HEK293T (cell line): ENCODE results near the gene PLOD3.

ENCODE experiments used
- CTCF ChIA-PET: fragments of 350-600 bp; formaldehyde crosslinking; extraction: SDS; loops from one replicate; lab custom pipeline; 2021; ENCODE audit warnings: antibody characterized with exemption, inconsistent platforms; lab: Yijun Ruan, JAX
- POLR2A ChIA-PET: fragments of 350-600 bp; formaldehyde crosslinking; extraction: SDS; loops from one replicate; lab custom pipeline; 2020; ENCODE audit warnings: antibody characterized with exemption, inconsistent platforms; lab: Yijun Ruan, JAX
- DNase-seq: peaks from one replicate; pipeline ENCODE4 v3.0.0; 2012; ENCODE audit warnings: mixed read lengths; ENCODE audit errors: extremely low spot score
- ARNT ChIP-seq: fragments of 450-650 bp; IDR thresholded peaks from 2 replicates; pipeline ENCODE4 v1.6.1; 2017; ENCODE audit warnings: mild to moderate bottlenecking
- BHLHE40 ChIP-seq: fragments of 450-650 bp; IDR thresholded peaks from 2 replicates; pipeline ENCODE4 v1.6.1; 2016; ENCODE audit warnings: mild to moderate bottlenecking, moderate library complexity, borderline replicate concordance
- CTBP1 ChIP-seq: fragments of 450-650 bp; IDR thresholded peaks from 2 replicates; pipeline ENCODE4 v1.6.1; 2016; ENCODE audit warnings: borderline replicate concordance
- ELF4 ChIP-seq: fragments of 450-650 bp; IDR thresholded peaks from 2 replicates; pipeline ENCODE4 v1.6.1; 2017; ENCODE audit warnings: antibody characterized with exemption
- FOXA1 ChIP-seq: fragments of 450-650 bp; IDR thresholded peaks from 2 replicates; pipeline ENCODE4 v1.6.1; 2016; ENCODE audit warnings: mild to moderate bottlenecking
- FOXK2 ChIP-seq: fragments of 450-650 bp; IDR thresholded peaks from 2 replicates; pipeline ENCODE4 v1.6.1; 2016; ENCODE audit warnings: mild to moderate bottlenecking
- FOXM1 ChIP-seq: fragments of 450-650 bp; IDR thresholded peaks from 2 replicates; pipeline ENCODE4 v1.6.1; 2017; ENCODE audit warnings: mild to moderate bottlenecking, borderline replicate concordance
- HDGF ChIP-seq: fragments of 450-650 bp; IDR thresholded peaks from 2 replicates; pipeline ENCODE4 v1.6.1; 2017; ENCODE audit warnings: antibody characterized with exemption, borderline replicate concordance
- L3MBTL2 ChIP-seq: fragments of 450-650 bp; conservative IDR thresholded peaks from 2 replicates; pipeline ENCODE4 v1.6.1; 2016; ENCODE audit warnings: mild to moderate bottlenecking
- LEF1 ChIP-seq: fragments of 450-650 bp; IDR thresholded peaks from 2 replicates; pipeline ENCODE4 v1.6.1; 2017; ENCODE audit warnings: mild to moderate bottlenecking, borderline replicate concordance
- NFRKB ChIP-seq: fragments of 450-650 bp; IDR thresholded peaks from 2 replicates; pipeline ENCODE4 v1.6.1; 2016; ENCODE audit warnings: mild to moderate bottlenecking, moderate library complexity
- PKNOX1 ChIP-seq: fragments of 450-650 bp; IDR thresholded peaks from 2 replicates; pipeline ENCODE4 v1.6.1; 2016
- SP1 ChIP-seq: fragments of 450-650 bp; IDR thresholded peaks from 2 replicates; pipeline ENCODE4 v1.6.1; 2017
- SUZ12 ChIP-seq: fragments of 450-650 bp; IDR thresholded peaks from 2 replicates; pipeline ENCODE4 v1.6.1; 2016; ENCODE audit warnings: mild to moderate bottlenecking
- TARDBP ChIP-seq: fragments of 450-650 bp; IDR thresholded peaks from 2 replicates; pipeline ENCODE4 v1.6.1; 2016
- ZNF384 ChIP-seq: fragments of 450-650 bp; IDR thresholded peaks from 2 replicates; pipeline ENCODE4 v1.6.1; 2016

PLOD3 gene

GRCh38 chr7:101172005-101172853 lies 45.2 kb downstream of the PLOD3 start:
- CTCF ChIA-PET = no interaction called here
- no peak for DNase-seq
- TF ChIP-seq ZNF384 (no peak), SP1 (no peak), SUZ12 (no peak), ELF4 (no peak), CTBP1 (no peak), FOXM1 (no peak), PKNOX1 (no peak), L3MBTL2 (no peak), BHLHE40 (no peak), HDGF (no peak), LEF1 (no peak), ARNT (no peak), FOXK2 (no peak)
- POLR2A ChIA-PET = interaction anchor here (1.2 kb wide), 1 partner anchor 10 kb away, joined by 4 read pairs; no protein-coding TSS in a partner anchor

- TF ChIP-seq SUZ12 = no peak
- CTCF ChIA-PET = interaction anchor here (1.6 kb wide), 1 partner anchor 28 kb away, joined by 11 read pairs; no protein-coding TSS in a partner anchor
- DNase-seq = no peak
- POLR2A ChIA-PET = interaction anchor here (1.2 kb wide), 1 partner anchor 11 kb away, joined by 4 read pairs; no protein-coding TSS in a partner anchor
These were observed 45.9 kb downstream of the PLOD3 start for GRCh38 chr7:101171442-101171837.

- CTCF ChIA-PET = interaction anchor here (0.6 to 1.6 kb wide), 4 partner anchors 14 to 1127 kb away, joined by 3 to 11 read pairs (median 4); no protein-coding TSS in a partner anchor
- POLR2A ChIA-PET = interaction anchor here (0.9 kb wide), 1 partner anchor 12 kb away, joined by 3 read pairs; no protein-coding TSS in a partner anchor
- no peak for TF ChIP-seq TARDBP
- TF ChIP-seq FOXM1 = no peak
- no peak for TF ChIP-seq NFRKB
- TF ChIP-seq ARNT = no peak
- TF ChIP-seq CTBP1 = no peak
- TF ChIP-seq LEF1 = no peak
- TF ChIP-seq FOXK2 = no peak
- no peak for TF ChIP-seq ZNF384
- TF ChIP-seq ELF4 = no peak
- TF ChIP-seq BHLHE40 = no peak
- no peak for TF ChIP-seq PKNOX1
- no peak for TF ChIP-seq HDGF
- no peak for TF ChIP-seq SUZ12
- no peak for TF ChIP-seq L3MBTL2
- no peak for DNase-seq
These were observed 46.6 kb downstream of the PLOD3 start for GRCh38 chr7:101170617-101171441.

- no peak for TF ChIP-seq NFRKB
- no peak for TF ChIP-seq L3MBTL2
- TF ChIP-seq CTBP1 = no peak
- no peak for TF ChIP-seq FOXK2
- no peak for TF ChIP-seq FOXM1
- TF ChIP-seq SUZ12 = no peak
- no peak for TF ChIP-seq BHLHE40
- TF ChIP-seq SP1 = no peak
- TF ChIP-seq HDGF = no peak
- no peak for TF ChIP-seq ZNF384
- no peak for TF ChIP-seq ELF4
- no peak for TF ChIP-seq PKNOX1
- TF ChIP-seq ARNT = no peak
- no peak for TF ChIP-seq FOXA1
- no peak for TF ChIP-seq LEF1
- no peak for TF ChIP-seq TARDBP
- POLR2A ChIA-PET = interaction anchor here (0.9 kb wide), 1 partner anchor 12 kb away, joined by 3 read pairs; no protein-coding TSS in a partner anchor
- CTCF ChIA-PET = interaction anchor here (0.6 to 1.6 kb wide), 3 partner anchors 14 to 1128 kb away, joined by 4 to 11 read pairs (median 5); no protein-coding TSS in a partner anchor
- peak; percentile 70 for DNase-seq
These were observed 47.4 kb downstream of the PLOD3 start for GRCh38 chr7:101169838-101170551.
